Measurements from ENCODE around the gene CSPG5.

Gene CSPG5

DNA sequence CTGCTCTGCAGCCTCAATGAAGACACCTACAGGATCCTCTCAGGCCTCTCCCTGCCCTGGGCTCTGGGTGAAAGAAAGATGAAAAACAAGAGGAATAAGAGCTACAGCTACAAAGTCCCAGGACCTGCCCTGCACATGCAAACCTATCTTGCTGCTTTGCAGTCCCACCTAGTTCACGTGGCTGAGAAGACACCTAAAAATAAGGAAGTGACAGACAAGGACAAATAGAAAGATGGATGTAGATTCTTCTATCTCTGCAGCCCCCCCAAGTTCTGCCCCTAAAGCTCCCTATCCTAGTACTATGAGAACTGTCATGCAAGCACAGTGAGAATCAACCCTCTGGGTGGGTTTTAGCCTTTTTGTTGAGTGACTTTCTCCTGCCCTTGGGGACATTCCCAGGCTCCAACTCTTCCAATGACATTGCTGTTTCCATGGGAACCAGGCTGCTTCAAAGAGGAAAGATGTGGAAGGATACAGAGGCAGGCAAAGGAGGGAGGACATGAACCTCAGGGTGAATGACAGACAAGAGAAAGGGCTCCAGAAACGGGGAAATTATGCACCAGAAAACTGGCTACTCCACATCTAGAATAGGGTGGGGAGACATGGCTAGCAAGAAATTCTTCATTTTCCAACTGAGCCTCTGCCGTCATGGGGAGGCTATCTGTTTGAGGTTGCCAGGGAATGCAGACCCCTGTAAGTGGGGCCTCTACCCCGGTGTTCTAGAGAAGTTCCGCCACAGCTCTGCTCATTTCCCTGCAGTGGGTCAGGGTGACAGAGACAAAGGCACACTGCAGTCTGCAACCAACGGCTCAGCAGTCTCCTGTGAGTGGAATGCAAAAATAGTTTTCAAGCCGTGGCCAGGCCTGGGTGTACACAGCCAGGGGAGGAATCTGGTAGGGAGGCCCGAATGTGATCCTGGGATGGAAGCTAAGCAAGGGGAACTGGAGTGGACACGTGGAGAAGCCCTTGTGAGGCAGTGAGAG lies 5.2 kb downstream of the CSPG5 start:
- ChIA-PET CTCF (interaction anchor here (3.2 kb wide), 1 partner anchor 51 kb away, joined by 10 read pairs; no protein-coding TSS in a partner anchor), POLR2A (no interaction called here)
- no peak for DNase-seq (ENCODE audit: extremely low spot score)
- TF ChIP-seq, protein P1, sequence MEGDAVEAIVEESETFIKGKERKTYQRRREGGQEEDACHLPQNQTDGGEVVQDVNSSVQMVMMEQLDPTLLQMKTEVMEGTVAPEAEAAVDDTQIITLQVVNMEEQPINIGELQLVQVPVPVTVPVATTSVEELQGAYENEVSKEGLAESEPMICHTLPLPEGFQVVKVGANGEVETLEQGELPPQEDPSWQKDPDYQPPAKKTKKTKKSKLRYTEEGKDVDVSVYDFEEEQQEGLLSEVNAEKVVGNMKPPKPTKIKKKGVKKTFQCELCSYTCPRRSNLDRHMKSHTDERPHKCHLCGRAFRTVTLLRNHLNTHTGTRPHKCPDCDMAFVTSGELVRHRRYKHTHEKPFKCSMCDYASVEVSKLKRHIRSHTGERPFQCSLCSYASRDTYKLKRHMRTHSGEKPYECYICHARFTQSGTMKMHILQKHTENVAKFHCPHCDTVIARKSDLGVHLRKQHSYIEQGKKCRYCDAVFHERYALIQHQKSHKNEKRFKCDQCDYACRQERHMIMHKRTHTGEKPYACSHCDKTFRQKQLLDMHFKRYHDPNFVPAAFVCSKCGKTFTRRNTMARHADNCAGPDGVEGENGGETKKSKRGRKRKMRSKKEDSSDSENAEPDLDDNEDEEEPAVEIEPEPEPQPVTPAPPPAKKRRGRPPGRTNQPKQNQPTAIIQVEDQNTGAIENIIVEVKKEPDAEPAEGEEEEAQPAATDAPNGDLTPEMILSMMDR (IDR thresholded peaks at IDR 0.05; ENCODE audit: control extremely low read depth, extremely low read depth, low read depth, missing control alignments), result no peak

DNA sequence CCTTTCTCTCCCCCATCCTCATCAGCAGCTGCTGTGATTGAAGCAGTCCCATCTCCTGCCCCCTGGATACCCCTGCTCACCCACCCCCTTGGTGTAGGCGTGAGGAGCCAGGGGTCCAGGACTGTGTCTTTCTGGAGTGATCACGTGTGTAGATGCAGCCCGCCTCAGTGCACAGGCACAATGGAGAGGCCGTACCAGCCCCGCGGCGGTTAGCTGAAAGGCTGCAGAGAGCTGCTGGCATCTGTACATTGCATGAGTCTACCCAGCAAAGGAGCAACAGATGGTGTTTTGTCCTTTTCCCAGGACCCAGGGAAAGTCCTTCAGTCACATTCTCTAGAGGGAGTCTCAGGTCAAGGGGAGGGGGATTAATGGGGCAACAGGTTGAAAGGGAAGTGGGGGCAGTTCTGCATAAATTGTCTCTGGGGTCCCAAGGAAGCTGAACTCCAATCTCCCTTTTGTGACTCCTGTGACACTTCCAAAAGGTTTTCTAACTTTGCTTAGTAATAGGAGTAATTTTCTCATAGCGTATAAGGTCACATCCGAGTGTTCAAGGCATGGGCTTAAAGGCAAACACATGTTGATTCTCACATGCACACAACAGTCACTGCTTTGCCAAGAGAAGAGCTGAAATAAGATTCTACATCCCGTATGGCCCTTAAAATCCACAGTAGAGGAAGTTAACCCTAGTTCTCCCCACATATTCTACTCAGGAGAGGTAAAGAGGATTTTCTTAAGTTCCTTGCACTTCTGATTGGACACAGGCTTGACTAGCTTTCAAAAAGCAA lies 7.1 kb downstream of the CSPG5 start:
- CTCF ChIA-PET, result interaction anchor here (0.7 to 5.3 kb wide), 5 partner anchors 16 to 51 kb away, joined by 3 to 17 read pairs (median 4); no protein-coding TSS in a partner anchor
- no peak for DNase-seq (ENCODE audit: extremely low spot score)
- POLR2A ChIA-PET, result no interaction called here
- TF ChIP-seq, protein P1 (IDR thresholded peaks at IDR 0.05; ENCODE audit: control extremely low read depth, extremely low read depth, low read depth, missing control alignments), result no peak

DNA sequence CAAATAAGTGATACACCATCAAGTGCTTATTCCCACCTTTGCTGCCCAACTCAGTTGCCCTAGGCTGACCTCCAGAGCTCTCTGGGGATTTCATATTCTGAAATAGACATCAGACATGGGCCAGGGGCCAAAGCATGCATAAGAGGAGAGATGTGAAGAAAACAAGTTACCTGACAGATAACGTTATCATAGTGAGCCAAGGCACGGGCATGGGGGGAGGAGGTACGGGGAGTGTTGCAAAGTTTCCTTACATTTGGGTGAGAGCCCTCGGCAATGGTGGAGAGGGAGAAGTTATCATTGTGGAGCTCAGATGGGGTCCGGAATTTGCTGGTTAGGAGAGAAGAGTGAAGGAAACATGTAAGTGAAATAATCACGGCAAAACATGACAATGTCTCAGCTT lies 9.8 kb downstream of the CSPG5 start:
- ChIA-PET CTCF (interaction anchor here (1.0 to 5.3 kb wide), 5 partner anchors 9 to 582 kb away, joined by 3 to 17 read pairs (median 7); no protein-coding TSS in a partner anchor), POLR2A (no interaction called here)
- TF ChIP-seq, protein P1 (IDR thresholded peaks at IDR 0.05; ENCODE audit: control extremely low read depth, extremely low read depth, low read depth, missing control alignments), result no peak
- no peak for DNase-seq (ENCODE audit: extremely low spot score)

DNA sequence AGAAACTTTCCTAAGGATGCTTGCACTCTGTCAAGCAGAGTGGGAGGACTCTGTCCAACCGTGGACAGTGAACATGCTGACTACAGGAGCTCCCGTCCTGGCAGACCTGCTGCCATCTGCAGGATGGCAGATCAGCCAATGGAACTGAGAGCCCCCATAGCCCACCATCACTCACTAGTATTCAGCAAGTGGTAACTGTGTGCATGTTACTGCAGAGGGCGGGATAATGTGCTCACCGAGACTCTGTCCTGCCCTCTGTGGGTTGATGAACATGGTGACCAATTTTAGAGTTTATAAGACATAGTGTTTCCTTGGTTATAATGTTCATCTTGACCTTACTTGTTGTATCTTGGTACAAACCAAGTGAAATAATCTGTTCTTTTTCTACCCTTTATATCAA lies 11.5 kb downstream of the CSPG5 start:
- no peak for DNase-seq (ENCODE audit: extremely low spot score)
- ChIA-PET POLR2A (interaction anchor here (0.6 kb wide), 1 partner anchor 17 kb away, joined by 6 read pairs; no protein-coding TSS in a partner anchor), CTCF (interaction anchor here (3.6 to 5.3 kb wide), 2 partner anchors 21 to 45 kb away, joined by 8 to 17 read pairs; no protein-coding TSS in a partner anchor)
- TF ChIP-seq, protein P1 (IDR thresholded peaks at IDR 0.05; ENCODE audit: control extremely low read depth, extremely low read depth, low read depth, missing control alignments), result no peak

DNA sequence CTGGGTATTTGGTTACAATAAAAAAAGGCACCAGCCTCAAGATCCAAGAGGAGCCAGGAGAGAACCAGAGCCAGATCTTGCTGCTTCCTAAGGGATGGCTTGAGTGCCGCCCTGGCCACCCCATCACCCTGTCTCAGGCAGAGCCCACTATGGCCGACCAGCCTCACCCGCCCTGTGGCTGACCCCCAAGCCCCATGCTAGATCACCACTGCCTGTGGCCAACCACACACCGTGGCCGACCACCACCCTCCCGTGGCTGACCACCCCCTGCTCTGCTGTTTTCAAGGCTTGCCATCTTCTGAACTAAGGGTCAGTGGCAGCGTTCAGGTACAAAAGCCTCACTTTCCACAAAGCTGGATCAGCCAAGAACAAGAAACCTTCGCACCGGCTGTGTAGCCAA lies 12.0 kb downstream of the CSPG5 start:
- CTCF ChIA-PET, result interaction anchor here (3.6 kb wide), 1 partner anchor 45 kb away, joined by 8 read pairs; no protein-coding TSS in a partner anchor

More for the DNA sequence above, 12.0 kb downstream of the CSPG5 start:
- POLR2A ChIA-PET, result interaction anchor here (0.6 kb wide), 1 partner anchor 16 kb away, joined by 6 read pairs; no protein-coding TSS in a partner anchor
- TF ChIP-seq, protein P1 (IDR thresholded peaks at IDR 0.05; ENCODE audit: control extremely low read depth, extremely low read depth, low read depth, missing control alignments), result no peak
- no peak for DNase-seq (ENCODE audit: extremely low spot score)

Data from GM10248 (cell line).